Inflammatory macrophage treated with lipopolysaccharide for 1 hour (primary cell): ENCODE results near the gene DNAJC3.
A peak's percentile ranks its signal among the peaks of the same experiment; 100 is the strongest.
"Not testable (repeated sequence)": the region's sequence is repeated elsewhere in the genome, so short reads cannot be mapped to it uniquely, and the experiment has no call there.

Source experiments
- DNase-seq, 2 donors: peaks; one replicate each; pipeline ENCODE4 v3.0.0-alpha.2; 2020 to 2022

Gene DNAJC3

DNA sequence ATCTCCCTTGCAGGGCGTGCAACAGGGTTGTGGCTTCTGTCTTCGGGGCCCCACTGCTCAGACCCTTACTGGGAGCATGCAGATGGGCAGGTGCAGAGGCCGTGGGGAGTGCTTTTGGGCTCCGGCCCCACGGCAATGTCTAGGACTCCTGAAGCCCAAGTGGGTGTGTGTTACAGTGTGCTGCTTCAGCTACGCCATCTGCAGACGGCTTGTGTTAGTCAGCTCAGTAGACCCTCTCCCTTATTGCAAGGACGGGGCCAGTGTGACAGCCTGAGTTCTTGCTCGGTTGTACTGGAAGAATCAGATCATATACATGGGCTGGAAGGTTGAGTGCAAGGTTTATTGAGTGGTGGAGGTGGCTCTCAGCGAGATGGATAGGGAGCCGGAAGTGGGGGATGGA lies 39.3 kb downstream of the DNAJC3 start:
- DNase-seq = no peak

DNA sequence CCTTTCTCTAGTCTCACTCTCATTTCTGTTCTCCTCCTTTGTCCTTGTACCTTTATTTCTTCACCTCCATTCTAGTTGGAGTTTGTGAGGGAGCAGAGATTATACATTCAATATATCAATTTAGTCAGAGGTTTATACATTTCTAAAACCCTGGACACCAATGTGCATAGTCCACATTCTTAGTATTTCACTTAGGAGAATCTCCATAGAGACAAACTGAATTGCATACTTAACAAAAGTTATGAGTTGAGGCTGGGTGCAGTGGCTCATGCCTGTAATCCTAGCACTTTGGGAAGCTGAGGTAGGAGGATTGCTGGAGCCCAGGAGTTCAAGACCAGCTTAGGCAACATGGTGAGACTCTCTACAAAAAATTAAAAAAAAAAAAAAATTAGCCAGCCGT lies 45.3 kb downstream of the DNAJC3 start:
- DNase-seq = no peak

DNA sequence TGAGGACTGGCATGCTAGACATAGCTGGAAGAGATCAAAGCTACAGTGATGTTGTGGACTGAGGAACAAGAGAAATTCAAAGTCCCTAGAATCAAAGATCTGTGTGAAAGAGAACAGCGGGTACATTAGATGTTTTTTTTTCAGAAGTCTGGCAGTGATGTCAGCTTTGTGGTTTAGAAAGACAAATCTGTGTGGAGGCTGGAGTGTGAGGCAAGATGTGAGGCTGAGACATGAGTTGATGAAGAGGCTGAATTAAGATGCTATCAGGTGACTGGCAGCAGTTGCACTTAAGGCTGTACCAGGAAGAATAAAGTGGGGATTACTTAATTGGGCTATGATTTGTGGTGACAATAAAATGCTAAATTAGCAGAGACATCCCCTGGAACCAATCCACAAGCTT lies 46.5 kb downstream of the DNAJC3 start:
- DNase-seq = peak; percentile 38 to 57

- DNase-seq = peak; percentile 32 to 56
These were observed 47.3 kb downstream of the DNAJC3 start for GRCh38 chr13:95724252-95724651.

- no peak for DNase-seq
These were observed 49.9 kb downstream of the DNAJC3 start for GRCh38 chr13:95726876-95727275.

DNA sequence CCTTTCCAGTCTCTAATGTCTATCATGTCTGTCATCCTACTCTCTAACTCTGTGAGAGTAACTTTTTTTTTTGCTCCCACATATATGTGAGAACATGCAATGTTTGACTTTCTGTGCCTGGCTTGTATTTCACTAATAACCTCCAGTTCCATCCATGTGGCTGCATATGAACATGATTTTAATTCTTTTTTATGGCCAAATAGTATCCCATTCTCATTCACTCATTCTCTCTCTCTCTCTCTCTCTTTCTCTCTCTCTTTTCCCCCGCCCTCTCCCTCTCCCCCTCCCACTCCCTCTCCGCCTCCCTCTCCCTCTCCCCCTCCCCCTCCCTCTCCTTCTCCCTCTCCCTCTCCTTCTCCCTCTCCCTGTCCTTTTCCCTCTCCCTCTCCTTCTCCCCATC lies 52.0 kb downstream of the DNAJC3 start:
- DNase-seq = no peak

DNA sequence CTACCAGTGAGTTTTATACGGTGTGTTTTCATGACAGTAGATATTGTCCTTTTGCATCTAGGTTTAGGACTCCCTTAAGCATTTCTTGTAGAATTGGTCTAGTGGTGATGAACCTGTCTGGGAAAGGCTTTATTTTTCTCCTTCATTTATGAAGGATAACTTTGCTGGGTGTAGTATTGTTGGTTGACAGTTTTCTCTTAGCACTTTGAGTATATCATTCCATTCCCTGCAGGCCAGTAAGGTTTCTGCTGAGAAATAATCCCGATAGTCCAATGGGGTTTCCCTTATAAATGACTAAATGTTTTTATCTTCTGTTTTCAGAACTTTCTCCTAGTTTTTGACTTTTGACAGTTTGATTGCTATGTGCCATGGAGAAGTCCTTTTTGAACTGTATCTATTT lies 57.2 kb downstream of the DNAJC3 start:
- no peak for DNase-seq

GRCh38 chr13:95740071-95740978 lies 63.4 kb downstream of the DNAJC3 start:
- DNase-seq = not testable (repeated sequence)

- no peak for DNase-seq
These were observed 64.0 kb downstream of the DNAJC3 start for GRCh38 chr13:95740979-95741320.

DNA sequence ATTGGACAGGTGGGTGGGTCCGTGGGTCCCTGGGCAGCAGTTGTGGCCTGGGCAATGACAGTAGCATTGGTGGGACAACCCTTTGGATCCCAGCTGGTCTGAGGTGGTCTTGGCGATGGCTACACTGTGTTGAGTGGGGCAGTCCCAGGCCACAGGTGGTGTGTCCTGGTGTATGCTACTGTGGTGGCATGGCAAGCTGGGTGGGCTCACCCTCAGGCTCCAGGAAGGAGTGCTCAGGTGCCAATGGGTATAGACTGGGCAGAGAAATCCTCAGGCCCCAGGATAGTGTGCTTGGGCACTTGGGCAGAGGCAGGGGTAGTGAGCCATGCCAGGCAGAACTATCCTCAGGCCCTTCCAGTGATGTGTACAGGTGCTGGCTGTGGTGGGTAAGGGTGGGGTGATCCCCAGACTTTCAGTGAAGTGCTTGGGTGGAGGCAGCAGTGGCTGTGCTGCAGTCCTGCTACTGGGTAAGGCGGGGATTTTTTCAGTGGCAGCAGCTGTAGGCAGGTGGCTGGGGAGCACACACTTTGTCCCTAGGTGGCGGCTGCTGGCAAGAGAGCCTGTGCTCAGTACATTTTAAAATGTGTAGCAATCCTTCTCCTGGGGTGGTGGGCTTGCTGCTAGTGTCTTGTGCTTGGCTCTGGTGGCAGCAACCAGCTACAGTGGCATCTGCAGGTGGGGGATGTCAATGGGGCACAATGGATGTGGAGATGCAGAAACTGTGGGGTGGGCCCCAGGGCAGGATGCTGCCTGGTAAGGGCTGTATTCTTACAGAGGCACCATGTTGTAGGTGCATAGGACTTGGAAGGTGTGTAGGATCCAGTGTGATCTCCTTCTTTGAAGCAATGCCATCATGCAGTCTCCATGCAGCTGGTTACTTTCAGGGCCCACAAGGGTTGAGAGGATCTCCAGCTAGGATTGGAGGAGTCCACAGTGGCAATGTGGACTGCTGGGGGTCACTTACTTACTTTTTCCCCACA lies 64.9 kb downstream of the DNAJC3 start:
- DNase-seq = no peak

DNA sequence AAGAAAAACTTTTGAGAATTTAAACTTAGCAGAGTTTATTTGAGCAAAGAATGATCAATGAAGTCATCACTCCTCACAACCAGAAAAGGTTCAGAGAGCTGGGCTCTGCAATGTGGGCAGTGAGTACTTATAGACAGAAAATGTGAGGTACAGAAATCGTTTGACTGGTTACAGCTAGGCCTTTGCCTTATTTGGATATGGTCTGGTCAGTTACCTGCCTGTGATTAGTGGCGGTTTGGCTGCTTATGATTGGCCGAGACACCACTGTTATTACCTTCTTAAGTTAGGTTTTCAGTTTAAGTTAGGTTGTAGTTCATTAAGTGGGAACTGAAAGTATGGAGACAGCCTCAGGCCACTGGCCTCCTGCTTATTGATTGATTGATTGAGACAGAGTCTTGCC lies 66.3 kb downstream of the DNAJC3 start:
- DNase-seq = no peak

DNA sequence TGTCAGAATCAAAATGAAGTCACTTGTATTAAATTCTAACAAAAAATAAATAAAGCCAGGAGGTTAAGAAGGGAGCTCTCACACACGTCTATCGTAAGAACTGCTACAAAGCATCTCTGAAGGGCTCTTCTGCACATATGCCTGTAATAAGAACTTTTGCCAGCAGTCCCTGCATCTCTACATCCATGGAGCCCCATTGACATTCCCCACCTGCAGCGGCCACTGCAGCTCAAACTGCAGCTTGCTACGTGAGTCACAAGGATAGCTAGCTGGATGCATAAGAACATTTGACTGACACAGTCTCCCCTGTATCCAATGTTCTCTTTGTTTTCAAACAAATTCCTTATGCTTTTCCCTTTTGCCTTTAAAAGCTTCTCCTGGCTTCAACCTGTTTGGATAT lies 68.3 kb downstream of the DNAJC3 start:
- DNase-seq = no peak

DNA sequence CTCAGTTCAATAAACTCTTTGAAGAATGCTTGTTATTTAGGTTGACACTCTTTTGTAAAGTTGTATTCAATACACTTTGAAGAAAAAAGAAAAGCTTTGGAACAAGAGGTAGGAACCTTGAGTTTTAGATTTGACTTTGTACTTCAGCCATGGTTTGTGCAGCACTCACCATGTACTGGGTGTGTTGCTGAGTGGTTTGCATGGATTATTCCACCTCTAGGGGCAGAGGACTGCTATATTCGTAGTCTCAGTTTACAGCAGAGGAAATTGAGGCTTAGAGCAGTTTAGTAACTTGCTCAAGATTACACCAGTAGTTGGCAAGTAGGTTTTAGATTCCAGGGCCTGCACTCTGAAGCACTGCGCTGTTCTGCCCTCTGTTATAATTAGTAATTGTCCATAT lies 68.8 kb downstream of the DNAJC3 start:
- no peak for DNase-seq

DNA sequence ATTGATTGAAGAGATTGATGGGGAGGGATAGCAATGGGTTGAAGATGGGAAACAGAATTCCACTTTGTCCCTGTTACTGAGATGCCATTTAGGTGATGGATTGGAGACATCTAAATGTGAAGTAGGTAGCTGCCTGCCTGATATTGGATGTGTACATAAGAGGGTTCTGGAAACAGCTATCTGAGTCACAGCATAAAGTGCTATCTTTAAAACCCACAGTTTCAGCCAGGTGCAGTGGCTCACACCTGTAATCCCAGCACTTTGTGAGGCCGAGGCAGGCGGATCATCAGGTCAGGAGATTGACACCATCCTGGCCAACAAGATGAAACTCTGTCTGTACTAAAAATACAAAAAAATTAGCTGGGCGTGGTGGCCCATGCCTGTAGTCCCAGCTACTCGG lies 72.6 kb downstream of the DNAJC3 start:
- no peak for DNase-seq

GRCh38 chr13:95752677-95753076 lies 75.7 kb downstream of the DNAJC3 start:
- DNase-seq = no peak

DNA sequence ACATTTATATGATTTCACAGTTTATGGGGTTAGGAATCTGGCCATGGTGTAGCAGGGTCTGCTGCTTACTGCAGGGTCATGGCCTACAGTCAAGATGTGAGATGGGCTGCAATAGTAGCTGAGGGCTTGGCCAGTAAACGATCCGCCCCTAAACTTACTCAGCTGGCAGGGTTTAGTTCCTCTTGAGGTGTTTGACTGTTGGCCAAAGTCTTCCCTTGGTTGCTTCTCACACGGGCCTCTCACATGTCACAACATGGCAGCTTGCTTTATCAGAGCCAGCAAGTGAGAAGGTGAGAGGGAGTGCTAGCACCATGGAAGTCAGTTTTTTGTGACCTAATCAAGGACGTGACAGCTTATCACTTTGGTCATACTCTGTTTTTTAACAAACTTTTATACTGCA lies 77.1 kb downstream of the DNAJC3 start:
- peak in 1 of 2 donors; percentile 12 for DNase-seq

DNA sequence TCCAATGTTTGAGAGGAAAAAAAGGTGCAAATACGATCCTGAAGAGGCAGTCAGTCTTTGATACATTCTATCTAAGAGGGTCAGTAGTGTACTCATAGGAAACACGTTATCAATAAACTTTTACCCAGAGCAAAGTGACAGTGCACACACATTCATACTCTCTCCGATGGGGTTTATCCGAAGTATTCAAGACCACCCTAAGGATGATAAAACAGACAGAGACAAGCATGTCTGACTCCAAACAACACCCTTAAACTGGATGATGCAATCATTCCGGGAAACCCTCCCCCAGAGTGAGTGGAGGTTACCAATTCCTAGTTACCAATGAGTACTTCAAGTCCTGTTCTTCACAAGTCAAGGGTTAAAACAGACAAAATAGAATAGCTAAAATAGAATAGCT lies 79.1 kb downstream of the DNAJC3 start:
- no peak for DNase-seq

- DNase-seq = not testable (repeated sequence)
These were observed 85.7 kb downstream of the DNAJC3 start for GRCh38 chr13:95762626-95763025.

GRCh38 chr13:95763601-95764000 lies 86.7 kb downstream of the DNAJC3 start:
- DNase-seq = no peak

DNA sequence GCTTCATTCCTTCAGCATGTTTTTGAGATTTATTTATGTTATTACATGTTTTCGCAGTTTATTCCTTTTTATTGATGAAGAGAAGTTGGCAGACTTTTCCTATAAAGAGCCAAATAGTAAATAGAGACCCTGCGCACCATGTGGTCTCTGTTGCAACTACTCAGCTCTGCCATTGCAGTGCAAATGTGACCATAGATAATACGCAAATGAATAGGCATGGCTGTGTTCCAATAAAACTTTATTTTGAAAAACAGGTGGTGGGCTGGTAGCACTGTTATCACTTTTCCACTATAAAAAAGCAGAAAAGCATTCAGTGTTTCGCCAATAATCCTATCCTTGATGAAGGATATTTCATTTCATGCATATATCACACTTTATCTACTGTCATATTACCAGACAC lies 95.0 kb downstream of the DNAJC3 start:
- no peak for DNase-seq

- DNase-seq = no peak
These were observed 102.6 kb downstream of the DNAJC3 start for GRCh38 chr13:95779522-95779921.

DNA sequence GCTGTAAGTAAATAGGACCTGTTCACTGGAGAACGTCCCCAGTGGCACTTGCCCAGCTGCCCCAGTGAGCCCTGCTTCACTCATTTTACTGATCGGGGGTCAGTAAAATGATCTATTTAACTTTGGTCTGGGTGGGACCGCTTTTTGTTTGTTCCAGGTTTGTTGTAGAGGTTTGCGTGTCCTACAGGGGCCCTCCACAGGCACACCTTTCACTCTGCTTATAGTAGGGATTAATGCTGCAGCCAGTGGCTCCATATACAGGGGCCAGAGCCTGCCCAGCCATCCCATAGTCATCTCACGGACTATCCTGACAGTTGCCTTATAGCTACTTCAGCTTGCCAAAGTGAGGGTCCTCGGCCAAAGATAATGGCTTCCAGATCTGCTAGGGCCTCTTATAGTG lies 104.1 kb downstream of the DNAJC3 start:
- DNase-seq = no peak

GRCh38 chr13:95781940-95782339 lies 105.0 kb downstream of the DNAJC3 start:
- not testable (repeated sequence) for DNase-seq

- DNase-seq = no peak
These were observed 106.8 kb downstream of the DNAJC3 start for GRCh38 chr13:95783747-95784146.
